PFSK-1 (cell line): ENCODE data around the gene GINM1.

Experiments
- FOXP2 ChIP-seq: optimal IDR thresholded peaks from 2 replicates; pipeline ENCODE3; 2011; ENCODE audit warnings: borderline replicate concordance, control low read depth, inconsistent platforms; ENCODE audit not compliant: insufficient read depth; ENCODE audit errors: extremely low read length, extremely low read depth
- POLR2AphosphoS5 ChIP-seq: IDR thresholded peaks from 2 replicates; pipeline ENCODE4 v1.6.1; 2012; ENCODE audit warnings: low read depth, mild to moderate bottlenecking, control low read depth, low read length, moderate library complexity
- SIN3A ChIP-seq: IDR thresholded peaks from 2 replicates; pipeline ENCODE4 v1.6.1; 2012; ENCODE audit warnings: mild to moderate bottlenecking, low read length, moderate library complexity, borderline replicate concordance; ENCODE audit not compliant: insufficient read depth
- TAF1 ChIP-seq: IDR thresholded peaks from 2 replicates; pipeline ENCODE4 v1.6.1; 2012; ENCODE audit warnings: low read length, control low read depth, borderline replicate concordance; ENCODE audit not compliant: insufficient read depth
- TF ChIP-seq, protein P1 (sequence below), 2 experiments: IDR thresholded peaks; 2 replicates each; pipeline versions ENCODE4 v1.6.1 to v1.8.0; 2011 to 2012; ENCODE audit warnings: low read depth in 2 of 2, low read length in 2 of 2, control low read depth in 1 of 2, inconsistent platforms in 1 of 2, mild to moderate bottlenecking in 1 of 2, moderate library complexity in 1 of 2; ENCODE audit not compliant: insufficient read depth in 1 of 2

The GINM1 gene

GRCh38 chr6:149544646-149545257 lies 21.4 kb upstream of the GINM1 start:
- no peak for TF ChIP-seq POLR2AphosphoS5
- no peak for TF ChIP-seq TAF1
- TF ChIP-seq, protein P1, sequence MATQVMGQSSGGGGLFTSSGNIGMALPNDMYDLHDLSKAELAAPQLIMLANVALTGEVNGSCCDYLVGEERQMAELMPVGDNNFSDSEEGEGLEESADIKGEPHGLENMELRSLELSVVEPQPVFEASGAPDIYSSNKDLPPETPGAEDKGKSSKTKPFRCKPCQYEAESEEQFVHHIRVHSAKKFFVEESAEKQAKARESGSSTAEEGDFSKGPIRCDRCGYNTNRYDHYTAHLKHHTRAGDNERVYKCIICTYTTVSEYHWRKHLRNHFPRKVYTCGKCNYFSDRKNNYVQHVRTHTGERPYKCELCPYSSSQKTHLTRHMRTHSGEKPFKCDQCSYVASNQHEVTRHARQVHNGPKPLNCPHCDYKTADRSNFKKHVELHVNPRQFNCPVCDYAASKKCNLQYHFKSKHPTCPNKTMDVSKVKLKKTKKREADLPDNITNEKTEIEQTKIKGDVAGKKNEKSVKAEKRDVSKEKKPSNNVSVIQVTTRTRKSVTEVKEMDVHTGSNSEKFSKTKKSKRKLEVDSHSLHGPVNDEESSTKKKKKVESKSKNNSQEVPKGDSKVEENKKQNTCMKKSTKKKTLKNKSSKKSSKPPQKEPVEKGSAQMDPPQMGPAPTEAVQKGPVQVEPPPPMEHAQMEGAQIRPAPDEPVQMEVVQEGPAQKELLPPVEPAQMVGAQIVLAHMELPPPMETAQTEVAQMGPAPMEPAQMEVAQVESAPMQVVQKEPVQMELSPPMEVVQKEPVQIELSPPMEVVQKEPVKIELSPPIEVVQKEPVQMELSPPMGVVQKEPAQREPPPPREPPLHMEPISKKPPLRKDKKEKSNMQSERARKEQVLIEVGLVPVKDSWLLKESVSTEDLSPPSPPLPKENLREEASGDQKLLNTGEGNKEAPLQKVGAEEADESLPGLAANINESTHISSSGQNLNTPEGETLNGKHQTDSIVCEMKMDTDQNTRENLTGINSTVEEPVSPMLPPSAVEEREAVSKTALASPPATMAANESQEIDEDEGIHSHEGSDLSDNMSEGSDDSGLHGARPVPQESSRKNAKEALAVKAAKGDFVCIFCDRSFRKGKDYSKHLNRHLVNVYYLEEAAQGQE (IDR thresholded peaks at IDR 0.05; ENCODE audit: insufficient read depth in 1 of 2, low read depth in 2 of 2, low read length in 2 of 2): no peak
- no peak for TF ChIP-seq SIN3A
- TF ChIP-seq FOXP2: no peak

GRCh38 chr6:149545258-149545753 lies 20.9 kb upstream of the GINM1 start:
- TF ChIP-seq SIN3A (no peak), POLR2AphosphoS5 (no peak), TAF1 (no peak), FOXP2 (no peak)
- TF ChIP-seq, protein P1 (IDR thresholded peaks at IDR 0.05; ENCODE audit: insufficient read depth in 1 of 2, low read depth in 2 of 2, low read length in 2 of 2): no peak

DNA sequence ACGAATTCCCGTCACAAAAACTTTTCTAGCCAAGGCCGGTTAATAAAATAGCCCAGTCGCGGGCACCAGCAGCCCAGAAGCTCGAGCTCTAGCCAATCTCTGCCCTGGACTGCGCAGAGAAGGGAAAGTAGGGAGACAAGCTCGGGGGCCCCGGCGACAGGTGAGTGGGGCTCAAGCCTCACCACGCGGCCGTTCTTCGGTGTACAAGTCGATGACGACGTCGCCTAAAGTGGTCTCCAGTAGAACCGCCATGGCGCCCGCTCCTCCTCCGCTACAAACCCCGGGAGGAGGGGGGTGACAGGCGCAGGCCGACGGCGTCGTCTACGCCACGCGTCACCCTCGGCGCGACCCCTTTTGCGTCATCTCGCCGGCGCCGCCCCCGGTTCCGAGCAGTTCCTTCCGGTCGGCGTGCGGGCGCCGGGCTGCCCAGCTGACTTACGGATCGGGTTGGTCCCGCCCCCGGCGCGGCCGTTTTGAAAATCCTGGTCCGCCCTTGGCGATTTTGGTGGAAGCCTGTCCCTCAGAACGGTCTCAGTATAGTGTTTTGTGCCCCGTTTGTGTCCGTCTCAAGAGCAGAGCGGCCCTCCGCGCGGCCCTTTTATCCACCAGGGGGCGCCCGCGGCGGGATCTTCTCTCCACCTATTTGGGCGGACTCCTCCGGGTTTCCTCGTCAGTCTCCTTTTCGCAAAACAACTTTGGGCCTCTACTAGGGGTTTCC lies 20.3 kb upstream of the GINM1 start, which contains the start of gene PPIL4:
TSS of gene PPIL4 (minus strand) at position 290 of the 718 bp plus-strand sequence. CDS start at position 252, 38 bp downstream.
- TF ChIP-seq POLR2AphosphoS5 (peak; percentile 87), SIN3A (0 out of 2 replicates have a peak, but pooled peaks have one; percentile 84), TAF1 (0 out of 2 replicates have a peak, but pooled peaks have one; percentile 6), FOXP2 (peak; percentile 97)
- TF ChIP-seq, protein P1 (IDR thresholded peaks at IDR 0.05; ENCODE audit: insufficient read depth in 1 of 2, low read depth in 2 of 2, low read length in 2 of 2): peak in 1 of 2 experiments; percentile 26; a peak in 1 of 4 replicates

DNA sequence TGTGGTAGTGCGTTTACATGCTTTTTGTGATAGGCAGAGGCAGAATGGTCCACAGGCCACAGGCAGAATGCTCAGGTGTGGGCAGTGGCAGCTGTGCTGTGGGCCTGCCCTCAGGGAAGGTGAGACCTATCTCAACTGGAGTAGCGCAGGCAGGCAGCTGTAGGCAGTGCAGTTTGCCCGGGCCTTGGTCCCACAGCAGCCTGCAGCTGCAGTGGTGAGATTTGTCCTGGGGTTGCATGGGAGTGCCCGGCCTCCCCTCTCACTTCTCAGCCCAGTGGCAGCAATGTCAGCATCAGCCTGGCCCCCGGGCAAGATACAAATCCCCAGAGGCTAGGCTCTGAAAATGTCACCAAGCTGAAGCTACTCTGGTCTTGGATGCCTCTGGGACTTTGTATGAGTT lies 14.3 kb upstream of the GINM1 start:
- TF ChIP-seq POLR2AphosphoS5: no peak
- TF ChIP-seq TAF1: no peak
- TF ChIP-seq, protein P1 (IDR thresholded peaks at IDR 0.05; ENCODE audit: insufficient read depth in 1 of 2, low read depth in 2 of 2, low read length in 2 of 2): no peak
- no peak for TF ChIP-seq SIN3A
- no peak for TF ChIP-seq FOXP2
